Muscle of leg (tissue), 11 donors: ENCODE measurements around the gene INVS. TPM values are rescaled to one million over a fixed set of nuclear protein-coding genes. Genes with fewer than 3 reads are reported as not detected.

ENCODE experiments used
- DNase-seq: peaks from one replicate; pipeline ENCODE4 v3.0.0; 2013
- H3K27ac ChIP-seq: one replicate; pipeline ENCODE4 v1.5.1; 2013; ENCODE audit warnings: mild to moderate bottlenecking, low read length, control low read depth
- H3K27me3 ChIP-seq: one replicate; pipeline ENCODE4 v1.6.1; 2013; ENCODE audit warnings: low read length; ENCODE audit not compliant: control insufficient read depth, insufficient read depth
- H3K36me3 ChIP-seq: one replicate; pipeline ENCODE4 v1.6.1; 2013; ENCODE audit warnings: low read length; ENCODE audit not compliant: control insufficient read depth, insufficient read depth
- H3K4me1 ChIP-seq: one replicate; pipeline ENCODE4 v1.6.1; 2013; ENCODE audit warnings: low read length; ENCODE audit not compliant: control insufficient read depth, insufficient read depth
- H3K4me3 ChIP-seq: one replicate; pipeline ENCODE4 v1.5.1; 2013; ENCODE audit warnings: low read length, control low read depth
- H3K9me3 ChIP-seq: replicated peaks from 2 replicates; pipeline ENCODE4 v1.6.1; 2013; ENCODE audit warnings: low read depth, low read length; ENCODE audit not compliant: control insufficient read depth
- WGBS: methylation state at CpG from one replicate; pipeline ENCODE4 v1.1.5; 2013; ENCODE audit warnings: missing lambda C conversion rate; ENCODE audit not compliant: insufficient coverage; 5-methylcytosine and 5-hydroxymethylcytosine counted together
- polyA plus RNA-seq, 8 donors: library from polyadenylated mRNA; unstranded; fragments of 120-200 nt; gene quantifications; one replicate each; pipeline versions ENCODE4 v1.2.1 to v1.2.3, GENCODE V29; 2013; ENCODE audit warnings: inconsistent platforms in 1 of 8, low replicate concordance in 1 of 8; ENCODE audit not compliant: insufficient read length in 8 of 8, insufficient read depth in 1 of 8
- total RNA-seq: library from RNA; stranded (reverse); fragments of 120-200 nt; gene quantifications from one replicate; pipeline ENCODE4 v1.2.4, GENCODE V29; 2013

The INVS gene
- total and polyA plus RNA-seq, 9 donors = 8.1 to 16.9 (median 11.0) TPM

GRCh38 chr9:100296407-100296806 is 197.4 kb downstream of the INVS start:
- WGBS = 86% methylated on average over 2 of the region's 4 CpGs
- Histone ChIP-seq H3K27ac (no peak overlapping the region), H3K27me3 (no peaks in the 10 kb centered on the region), H3K9me3 (no peaks in the 10 kb centered on the region), H3K36me3 (peaks cover 62% of the 10 kb centered on the region), H3K4me3 (no peak overlapping the region), H3K4me1 (no peaks in the 10 kb centered on the region)
- no peak for DNase-seq

GRCh38 chr9:100298378-100298777 is 199.3 kb downstream of the INVS start:
- H3K27ac ChIP-seq = no peak overlapping the region
- no peaks in the 10 kb centered on the region for H3K4me1 ChIP-seq
- no CpG with 5 or more reads among the region's 3 CpGs for WGBS
- no peak overlapping the region for H3K4me3 ChIP-seq
- H3K36me3 ChIP-seq = peaks cover 58% of the 10 kb centered on the region
- no peaks in the 10 kb centered on the region for H3K27me3 ChIP-seq
- no peak for DNase-seq
- H3K9me3 ChIP-seq = no peaks in the 10 kb centered on the region

- H3K9me3 ChIP-seq = no peaks in the 10 kb centered on the region
- no peaks in the 10 kb centered on the region for H3K27me3 ChIP-seq
- peaks cover 35% of the 10 kb centered on the region for H3K36me3 ChIP-seq
- DNase-seq = no peak
- no CpG with 5 or more reads among the region's 3 CpGs for WGBS
- no peaks in the 10 kb centered on the region for H3K4me1 ChIP-seq
- H3K27ac ChIP-seq = no peak overlapping the region
- no peak overlapping the region for H3K4me3 ChIP-seq
These were observed 204.7 kb downstream of the INVS start for GRCh38 chr9:100303747-100304146.

- Histone ChIP-seq H3K4me3 (no peak overlapping the region), H3K27me3 (no peaks in the 10 kb centered on the region), H3K9me3 (no peaks in the 10 kb centered on the region), H3K36me3 (peaks cover 22% of the 10 kb centered on the region), H3K4me1 (no peaks in the 10 kb centered on the region), H3K27ac (no peak overlapping the region)
- DNase-seq = no peak
- WGBS = 80% methylated on average over 1 of the region's 1 CpG
These were observed 207.2 kb downstream of the INVS start for GRCh38 chr9:100306283-100306682.

GRCh38 chr9:100307080-100307479 is 208.0 kb downstream of the INVS start:
- no CpG with 5 or more reads among the region's 2 CpGs for WGBS
- Histone ChIP-seq H3K27me3 (no peaks in the 10 kb centered on the region), H3K9me3 (no peaks in the 10 kb centered on the region), H3K36me3 (peaks cover 18% of the 10 kb centered on the region), H3K4me1 (no peaks in the 10 kb centered on the region), H3K4me3 (no peak overlapping the region), H3K27ac (no peak overlapping the region)
- DNase-seq = no peak

- no peak for DNase-seq
- Histone ChIP-seq H3K4me3 (no peak overlapping the region), H3K4me1 (no peaks in the 10 kb centered on the region), H3K9me3 (no peaks in the 10 kb centered on the region), H3K27me3 (no peaks in the 10 kb centered on the region), H3K36me3 (peaks cover 11% of the 10 kb centered on the region), H3K27ac (no peak overlapping the region)
- no CpG with 5 or more reads among the region's 1 CpG for WGBS
These were observed 210.0 kb downstream of the INVS start for GRCh38 chr9:100308965-100309564.

- peaks cover 11% of the 10 kb centered on the region for H3K36me3 ChIP-seq
- no peak overlapping the region for H3K27ac ChIP-seq
- no peaks in the 10 kb centered on the region for H3K27me3 ChIP-seq
- no peaks in the 10 kb centered on the region for H3K9me3 ChIP-seq
- no peak overlapping the region for H3K4me3 ChIP-seq
- WGBS = no CpG with 5 or more reads among the region's 2 CpGs
- no peaks in the 10 kb centered on the region for H3K4me1 ChIP-seq
- no peak for DNase-seq
These were observed 210.9 kb downstream of the INVS start for GRCh38 chr9:100309992-100310391.

GRCh38 chr9:100315561-100315960 is 216.5 kb downstream of the INVS start:
- no peaks in the 10 kb centered on the region for H3K9me3 ChIP-seq
- no peaks in the 10 kb centered on the region for H3K27me3 ChIP-seq
- no peak overlapping the region for H3K4me3 ChIP-seq
- H3K36me3 ChIP-seq = peaks cover 12% of the 10 kb centered on the region
- no CpG with 5 or more reads among the region's 4 CpGs for WGBS
- H3K4me1 ChIP-seq = no peaks in the 10 kb centered on the region
- DNase-seq = no peak
- H3K27ac ChIP-seq = no peak overlapping the region

- WGBS = no CpG with 5 or more reads among the region's 1 CpG
- Histone ChIP-seq H3K27me3 (no peaks in the 10 kb centered on the region), H3K4me3 (no peak overlapping the region), H3K27ac (no peak overlapping the region), H3K9me3 (no peaks in the 10 kb centered on the region), H3K36me3 (peaks cover 9% of the 10 kb centered on the region), H3K4me1 (no peaks in the 10 kb centered on the region)
- no peak for DNase-seq
These were observed 218.7 kb downstream of the INVS start for GRCh38 chr9:100317706-100318105.

GRCh38 chr9:100322954-100323536 is 224.0 kb downstream of the INVS start:
- Histone ChIP-seq H3K4me1 (no peaks in the 10 kb centered on the region), H3K9me3 (no peaks in the 10 kb centered on the region), H3K4me3 (no peak overlapping the region), H3K36me3 (peaks cover 17% of the 10 kb centered on the region), H3K27ac (no peak overlapping the region), H3K27me3 (no peaks in the 10 kb centered on the region)
- peak; percentile 60 for DNase-seq
- no CpG with 5 or more reads among the region's 3 CpGs for WGBS
